IPS DF 6.9 (cell line): Measurements from ENCODE around the gene SCN4A.
"Not testable (repeated sequence)": the region's sequence is repeated elsewhere in the genome, so short reads cannot be mapped to it uniquely, and the experiment has no call there.

Source experiments
- DNase-seq: peaks from one replicate; pipeline ENCODE4 v3.0.0-alpha.2; 2013; ENCODE audit warnings: low read depth, low spot score
- H3K27ac ChIP-seq: one replicate; pipeline ENCODE4 v1.5.1; 2013; ENCODE audit warnings: low read length, control low read depth
- H3K27me3 ChIP-seq: 2 replicates; pipeline ENCODE4 v1.6.1; 2013; ENCODE audit warnings: mild to moderate bottlenecking, low read length; ENCODE audit not compliant: control insufficient read depth, insufficient read depth
- H3K36me3 ChIP-seq: 2 replicates; pipeline ENCODE4 v1.6.1; 2013; ENCODE audit warnings: low read length; ENCODE audit not compliant: control insufficient read depth, insufficient read depth
- H3K4me1 ChIP-seq: 2 replicates; pipeline ENCODE4 v1.6.1; 2013; ENCODE audit warnings: low read length; ENCODE audit not compliant: control insufficient read depth, insufficient read depth
- H3K4me3 ChIP-seq: 2 replicates; pipeline ENCODE4 v1.5.1; 2013; ENCODE audit warnings: mild to moderate bottlenecking, low read length
- H3K9me3 ChIP-seq: 2 replicates; pipeline ENCODE4 v1.6.1; 2013; ENCODE audit warnings: low read length, inconsistent platforms; ENCODE audit not compliant: control insufficient read depth, insufficient read depth
- WGBS: extraction: QIAGEN DNeasy Blood & Tissue Kit; methylation state at CpG from one replicate; pipeline ENCODE4 v1.1.7; 2013; ENCODE audit warnings: mixed read lengths, missing lambda C conversion rate; ENCODE audit not compliant: insufficient read length, insufficient coverage; 5-methylcytosine and 5-hydroxymethylcytosine counted together

The SCN4A gene

GRCh38 chr17:63972796-63973195 lies at the start of gene SCN4A:
Gene SCN4A, minus strand, starts transcription at chr17:63972918. Its CDS starts 77 bp downstream, at chr17:63972841.
- Histone ChIP-seq H3K36me3 (no peaks in the 10 kb centered on the region), H3K27me3 (no peaks in the 10 kb centered on the region), H3K4me1 (no peaks in the 10 kb centered on the region), H3K27ac (no peak within 1 kb of the TSS), H3K4me3 (no peak within 1 kb of the TSS), H3K9me3 (no peaks in the 10 kb centered on the region)
- no CpG with 5 or more reads among the region's 14 CpGs for WGBS
- no peak for DNase-seq

GRCh38 chr17:64020056-64020766 lies 47.5 kb upstream of the SCN4A start, which contains the start of gene ICAM2:
Gene ICAM2, minus strand, starts transcription at chr17:64020633. Its CDS starts 13,942 bp downstream, at chr17:64006691.
- Histone ChIP-seq H3K4me3 (no peak within 1 kb of the TSS), H3K9me3 (no peaks in the 10 kb centered on the region), H3K27me3 (no peaks in the 10 kb centered on the region), H3K36me3 (no peaks in the 10 kb centered on the region), H3K27ac (no peak within 1 kb of the TSS), H3K4me1 (no peaks in the 10 kb centered on the region)
- no peak for DNase-seq
- WGBS, result no CpG with 5 or more reads among the region's 23 CpGs

GRCh38 chr17:64019551-64019961 lies 46.8 kb upstream of the SCN4A start:
- not testable (repeated sequence) for DNase-seq

DNA sequence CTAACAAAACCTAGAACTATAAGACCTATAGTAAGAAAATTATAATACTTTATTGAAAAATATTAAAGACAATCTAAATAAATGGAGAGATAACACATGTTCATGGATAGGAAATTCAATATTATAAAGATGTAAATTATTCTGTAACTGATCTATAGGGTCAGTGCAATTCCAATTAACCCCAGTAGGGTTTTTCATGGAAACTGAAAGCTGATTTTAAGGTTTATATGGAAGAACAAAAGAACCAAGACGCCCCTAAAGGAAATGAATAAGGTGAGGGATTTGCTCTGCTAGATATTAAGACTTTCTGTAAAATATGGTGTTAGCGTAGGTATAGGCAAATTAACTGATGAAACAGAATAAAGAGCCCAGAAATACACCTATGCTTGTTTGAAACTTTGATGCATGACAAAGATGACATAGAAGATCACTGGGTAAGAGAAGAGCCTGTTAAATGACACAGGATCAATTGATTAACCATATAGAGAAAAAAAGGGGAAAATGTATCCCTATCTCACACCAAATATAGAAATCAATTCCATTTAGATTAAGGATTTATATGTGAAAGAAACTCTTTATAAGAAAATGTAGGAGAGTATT lies 44.8 kb upstream of the SCN4A start:
- Histone ChIP-seq H3K4me1 (no peaks in the 10 kb centered on the region), H3K36me3 (no peaks in the 10 kb centered on the region), H3K27ac (no peak overlapping the region), H3K9me3 (no peaks in the 10 kb centered on the region), H3K4me3 (no peak overlapping the region), H3K27me3 (no peaks in the 10 kb centered on the region)
- DNase-seq, result no peak
- WGBS, result no CpG with 5 or more reads among the region's 2 CpGs

More at GRCh38 chr17:64019551-64019961, 46.8 kb upstream of the SCN4A start:
- not testable (repeated sequence) for H3K27me3 ChIP-seq, H3K4me1 ChIP-seq, H3K4me3 ChIP-seq, H3K36me3 ChIP-seq, H3K9me3 ChIP-seq, H3K27ac ChIP-seq
- WGBS, result no CpG with 5 or more reads among the region's 9 CpGs

GRCh38 chr17:64016974-64017373 lies 44.3 kb upstream of the SCN4A start:
- Histone ChIP-seq H3K27me3 (no peaks in the 10 kb centered on the region), H3K4me3 (no peak overlapping the region), H3K4me1 (no peaks in the 10 kb centered on the region), H3K9me3 (no peaks in the 10 kb centered on the region), H3K27ac (no peak overlapping the region), H3K36me3 (no peaks in the 10 kb centered on the region)
- no CpG with 5 or more reads among the region's 3 CpGs for WGBS
- DNase-seq, result no peak

GRCh38 chr17:64016231-64016784 lies 43.6 kb upstream of the SCN4A start:
- no peaks in the 10 kb centered on the region for H3K27me3 ChIP-seq
- no peaks in the 10 kb centered on the region for H3K9me3 ChIP-seq
- WGBS, result no CpG with 5 or more reads among the region's 5 CpGs
- H3K36me3 ChIP-seq, result no peaks in the 10 kb centered on the region
- no peak for DNase-seq
- H3K4me1 ChIP-seq, result no peaks in the 10 kb centered on the region
- no peak overlapping the region for H3K4me3 ChIP-seq
- H3K27ac ChIP-seq, result no peak overlapping the region

DNA sequence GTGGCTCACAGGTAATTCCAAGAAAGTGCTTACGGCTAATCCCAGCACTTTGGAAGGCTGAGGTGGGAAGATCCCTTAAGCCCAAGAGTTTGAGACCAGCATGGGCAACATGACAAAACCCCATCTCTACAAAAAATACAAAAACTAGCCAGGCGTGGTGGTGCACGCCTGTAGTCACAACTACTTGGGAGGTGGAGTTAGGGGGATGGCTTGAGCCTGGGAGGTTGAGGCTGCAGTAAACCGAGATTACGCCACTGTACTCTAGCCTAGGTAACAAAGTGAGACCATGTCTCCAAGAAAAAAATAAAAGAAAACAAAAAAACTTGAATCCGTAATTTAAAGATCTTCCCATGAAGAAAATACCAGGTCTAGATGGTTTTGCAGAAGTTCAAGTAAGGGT lies 42.7 kb upstream of the SCN4A start:
- no CpG with 5 or more reads among the region's 6 CpGs for WGBS
- Histone ChIP-seq H3K4me1 (no peaks in the 10 kb centered on the region), H3K9me3 (no peaks in the 10 kb centered on the region), H3K36me3 (no peaks in the 10 kb centered on the region), H3K4me3 (no peak overlapping the region), H3K27ac (no peak overlapping the region), H3K27me3 (no peaks in the 10 kb centered on the region)
- no peak for DNase-seq

DNA sequence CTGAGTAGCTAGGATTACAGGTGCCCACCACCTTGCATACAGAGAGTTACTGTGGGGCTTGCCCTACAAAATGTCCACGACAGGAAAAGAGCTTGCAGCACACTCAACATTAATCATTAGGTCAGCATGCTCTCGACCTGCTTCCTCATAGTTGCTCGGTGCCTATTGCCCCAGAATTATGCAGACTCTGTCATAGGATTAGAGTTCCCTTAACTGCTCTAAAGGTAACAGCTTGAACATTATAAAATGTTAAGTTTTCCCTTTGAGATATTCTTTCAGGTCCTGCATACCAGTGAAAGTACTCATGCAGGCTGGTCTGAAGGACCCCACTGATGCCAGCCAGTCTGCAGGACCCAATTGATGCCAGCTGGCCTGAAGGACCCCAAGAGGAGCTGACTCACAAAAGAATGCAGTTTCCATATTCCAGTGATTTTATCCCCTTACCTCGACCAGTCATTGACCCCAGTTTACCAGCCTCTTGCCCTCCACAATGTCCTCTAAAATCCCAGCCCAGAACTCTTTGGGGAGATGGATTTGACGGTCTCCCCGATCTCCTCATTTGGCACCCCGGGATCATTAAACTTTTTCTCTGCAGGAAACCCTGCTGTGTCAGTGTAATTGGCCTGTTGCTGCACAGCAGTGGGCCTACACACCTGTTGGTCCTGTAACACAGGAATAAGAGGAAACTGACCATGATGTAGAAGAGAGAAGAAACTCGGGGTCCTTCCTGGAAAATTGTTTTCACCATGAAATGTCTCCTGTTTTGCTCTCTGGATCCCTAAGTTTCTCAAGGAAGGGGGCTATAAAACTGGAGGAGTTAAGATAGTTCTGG lies 37.1 kb upstream of the SCN4A start:
- H3K36me3 ChIP-seq, result no peaks in the 10 kb centered on the region
- no peak overlapping the region for H3K27ac ChIP-seq
- no peaks in the 10 kb centered on the region; the same call in 1 of the 2 replicates for H3K4me1 ChIP-seq
- no peaks in the 10 kb centered on the region for H3K27me3 ChIP-seq
- no peaks in the 10 kb centered on the region for H3K9me3 ChIP-seq
- WGBS, result no CpG with 5 or more reads among the region's 8 CpGs
- no peak for DNase-seq
- no peak overlapping the region for H3K4me3 ChIP-seq

DNA sequence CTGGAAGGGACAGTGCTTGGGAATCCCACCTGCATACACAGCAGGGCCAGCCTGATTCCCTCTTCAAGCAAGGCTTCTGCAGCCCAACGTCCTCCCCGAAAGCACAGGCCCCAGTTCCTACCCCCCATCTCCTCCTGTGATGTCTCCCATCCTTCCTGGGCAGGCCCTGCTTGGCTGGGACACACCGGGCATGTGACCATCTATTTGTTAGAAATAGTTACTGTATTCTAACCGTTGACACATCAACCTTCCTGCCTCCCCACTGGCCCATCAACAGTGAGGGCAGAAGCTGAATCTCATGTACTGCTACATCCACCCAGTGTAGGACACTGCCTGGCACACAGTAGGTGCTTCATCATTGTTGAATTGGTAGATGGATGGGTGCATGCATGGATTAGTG lies 36.1 kb upstream of the SCN4A start:
- Histone ChIP-seq H3K9me3 (no peaks in the 10 kb centered on the region), H3K27ac (no peak overlapping the region), H3K4me1 (no peaks in the 10 kb centered on the region; the same call in 1 of the 2 replicates), H3K36me3 (no peaks in the 10 kb centered on the region), H3K4me3 (no peak overlapping the region), H3K27me3 (no peaks in the 10 kb centered on the region)
- no CpG with 5 or more reads among the region's 4 CpGs for WGBS
- DNase-seq, result no peak

DNA sequence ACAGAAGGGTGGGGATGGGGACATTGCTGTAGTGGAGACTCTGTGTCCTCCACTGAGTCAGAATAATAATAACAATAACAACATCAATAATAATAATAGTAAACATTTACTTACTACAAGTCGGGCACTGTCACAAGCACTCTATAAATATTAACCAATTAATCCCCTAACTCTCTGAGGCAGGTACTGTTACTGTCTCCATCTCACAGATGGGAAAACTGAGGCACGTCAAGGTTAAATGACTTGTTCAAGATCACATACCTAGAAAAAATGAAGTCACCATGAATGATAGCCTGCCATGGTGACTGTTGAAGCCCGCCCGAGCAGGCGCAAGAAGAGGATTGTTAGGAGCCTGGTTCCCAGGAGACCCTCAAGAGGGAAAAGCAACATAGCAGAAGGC lies 35.6 kb upstream of the SCN4A start:
- no peak overlapping the region for H3K27ac ChIP-seq
- no peak for DNase-seq
- no peaks in the 10 kb centered on the region for H3K9me3 ChIP-seq
- H3K36me3 ChIP-seq, result no peaks in the 10 kb centered on the region
- no CpG with 5 or more reads among the region's 5 CpGs for WGBS
- H3K27me3 ChIP-seq, result no peaks in the 10 kb centered on the region
- H3K4me3 ChIP-seq, result no peak overlapping the region
- no peaks in the 10 kb centered on the region; the same call in 1 of the 2 replicates for H3K4me1 ChIP-seq
